ENCODE results near the gene RAB11FIP3. TPM values are rescaled to one million over a fixed set of nuclear protein-coding genes. Genes with fewer than 3 reads are reported as not detected.

Gene RAB11FIP3
- total RNA-seq, 1 donor from 2014 or later, result 36.3 TPM

- no peak for DNase-seq (ENCODE audit: low read depth in 2 of 2)
These were observed 125.8 kb downstream of the RAB11FIP3 start for GRCh38 chr16:551210-551609.

GRCh38 chr16:552171-552570 is 126.7 kb downstream of the RAB11FIP3 start:
- DNase-seq (ENCODE audit: low read depth in 2 of 2), result no peak

- DNase-seq (ENCODE audit: low read depth in 2 of 2), result no peak
These were observed 128.3 kb downstream of the RAB11FIP3 start for GRCh38 chr16:553601-554296.

- DNase-seq (ENCODE audit: low read depth in 2 of 2), result no peak
These were observed 128.8 kb downstream of the RAB11FIP3 start for GRCh38 chr16:554297-554621.

GRCh38 chr16:554640-555365 is 129.4 kb downstream of the RAB11FIP3 start:
- DNase-seq (ENCODE audit: low read depth in 2 of 2), result peak in 1 of 2 donors; percentile 82

GRCh38 chr16:555528-556473 is 130.4 kb downstream of the RAB11FIP3 start:
- no peak for DNase-seq (ENCODE audit: low read depth in 2 of 2)

- no peak for DNase-seq (ENCODE audit: low read depth in 2 of 2)
These were observed 131.2 kb downstream of the RAB11FIP3 start for GRCh38 chr16:556474-557173.

GRCh38 chr16:557463-558297 is 132.2 kb downstream of the RAB11FIP3 start:
- no peak for DNase-seq (ENCODE audit: low read depth in 2 of 2)

GRCh38 chr16:558298-559020 is 133.0 kb downstream of the RAB11FIP3 start:
- no peak for DNase-seq (ENCODE audit: low read depth in 2 of 2)

- DNase-seq (ENCODE audit: low read depth in 2 of 2), result no peak
These were observed 133.6 kb downstream of the RAB11FIP3 start for GRCh38 chr16:559021-559380.

- DNase-seq (ENCODE audit: low read depth in 2 of 2), result no peak
These were observed 134.2 kb downstream of the RAB11FIP3 start for GRCh38 chr16:559411-560203.

GRCh38 chr16:560204-560700 is 134.8 kb downstream of the RAB11FIP3 start, which contains the start of gene PRR35:
PRR35 (plus strand) TSS chr16:560394; CDS start chr16:563295, 2,901 bp downstream.
- DNase-seq (ENCODE audit: low read depth in 2 of 2), result no peak

GRCh38 chr16:560701-561412 is 135.4 kb downstream of the RAB11FIP3 start:
- DNase-seq (ENCODE audit: low read depth in 2 of 2), result no peak

GRCh38 chr16:561413-561794 is 136.0 kb downstream of the RAB11FIP3 start:
- DNase-seq (ENCODE audit: low read depth in 2 of 2), result no peak

- DNase-seq (ENCODE audit: low read depth in 2 of 2), result no peak
These were observed 136.8 kb downstream of the RAB11FIP3 start for GRCh38 chr16:561957-562938.

- no peak for DNase-seq (ENCODE audit: low read depth in 2 of 2)
These were observed 137.7 kb downstream of the RAB11FIP3 start for GRCh38 chr16:563072-563644.

Measured in lung microvascular endothelial cell (primary cell).